ENCODE measurements around the gene LTBP1.
"Not testable (repeated sequence)": the region's sequence is repeated elsewhere in the genome, so short reads cannot be mapped to it uniquely, and the experiment has no call there.

The LTBP1 gene

GRCh38 chr2:33365264-33365970 is 418.7 kb downstream of the LTBP1 start:
- Histone ChIP-seq H3K4me3 (ENCODE audit: low read depth, low read length) (no peak overlapping the region), H3K9me3 (ENCODE audit: control insufficient read depth, insufficient read depth, low read length) (no peaks in the 10 kb centered on the region), H3K9ac (ENCODE audit: low read depth, low read length) (no peak overlapping the region), H3K36me3 (ENCODE audit: control insufficient read depth, insufficient read depth, low read length) (no peaks in the 10 kb centered on the region), H3K4me1 (ENCODE audit: control insufficient read depth, insufficient read depth, low read length) (peaks cover 3% of the 10 kb centered on the region; the same call in 1 of the 2 replicates), H3K27me3 (ENCODE audit: control insufficient read depth, insufficient read depth, low read length) (no peaks in the 10 kb centered on the region), H3K27ac (ENCODE audit: low read depth, low read length) (no peak overlapping the region)

- no peaks in the 10 kb centered on the region for H3K36me3 ChIP-seq (ENCODE audit: control insufficient read depth, insufficient read depth, low read length)
- no peak overlapping the region for H3K9ac ChIP-seq (ENCODE audit: low read depth, low read length)
- H3K4me1 ChIP-seq (ENCODE audit: control insufficient read depth, insufficient read depth, low read length), result no peaks in the 10 kb centered on the region
- no peak overlapping the region for H3K4me3 ChIP-seq (ENCODE audit: low read depth, low read length)
- no peak overlapping the region for H3K27ac ChIP-seq (ENCODE audit: low read depth, low read length)
- no peaks in the 10 kb centered on the region for H3K27me3 ChIP-seq (ENCODE audit: control insufficient read depth, insufficient read depth, low read length)
- no peaks in the 10 kb centered on the region for H3K9me3 ChIP-seq (ENCODE audit: control insufficient read depth, insufficient read depth, low read length)
Observed at GRCh38 chr2:33366473-33366872, 419.7 kb downstream of the LTBP1 start.

- H3K9ac ChIP-seq (ENCODE audit: low read depth, low read length); H3K4me3 ChIP-seq (ENCODE audit: low read depth, low read length); H3K27ac ChIP-seq (ENCODE audit: low read depth, low read length); H3K4me1 ChIP-seq (ENCODE audit: control insufficient read depth, insufficient read depth, low read length); H3K36me3 ChIP-seq (ENCODE audit: control insufficient read depth, insufficient read depth, low read length); H3K27me3 ChIP-seq (ENCODE audit: control insufficient read depth, insufficient read depth, low read length); H3K9me3 ChIP-seq (ENCODE audit: control insufficient read depth, insufficient read depth, low read length): not testable (repeated sequence)
Observed at GRCh38 chr2:33368524-33368923, 421.8 kb downstream of the LTBP1 start.

- Histone ChIP-seq H3K9ac (ENCODE audit: low read depth, low read length) (no peak overlapping the region), H3K36me3 (ENCODE audit: control insufficient read depth, insufficient read depth, low read length) (no peaks in the 10 kb centered on the region), H3K27ac (ENCODE audit: low read depth, low read length) (no peak overlapping the region), H3K4me3 (ENCODE audit: low read depth, low read length) (no peak overlapping the region), H3K4me1 (ENCODE audit: control insufficient read depth, insufficient read depth, low read length) (no peaks in the 10 kb centered on the region), H3K9me3 (ENCODE audit: control insufficient read depth, insufficient read depth, low read length) (no peaks in the 10 kb centered on the region), H3K27me3 (ENCODE audit: control insufficient read depth, insufficient read depth, low read length) (no peaks in the 10 kb centered on the region)
Observed at GRCh38 chr2:33369191-33369590, 422.4 kb downstream of the LTBP1 start.

- H3K36me3 ChIP-seq (ENCODE audit: control insufficient read depth, insufficient read depth, low read length), result no peaks in the 10 kb centered on the region
- H3K4me1 ChIP-seq (ENCODE audit: control insufficient read depth, insufficient read depth, low read length), result no peaks in the 10 kb centered on the region
- H3K27me3 ChIP-seq (ENCODE audit: control insufficient read depth, insufficient read depth, low read length), result no peaks in the 10 kb centered on the region
- no peak overlapping the region for H3K4me3 ChIP-seq (ENCODE audit: low read depth, low read length)
- H3K9me3 ChIP-seq (ENCODE audit: control insufficient read depth, insufficient read depth, low read length), result no peaks in the 10 kb centered on the region
- no peak overlapping the region for H3K9ac ChIP-seq (ENCODE audit: low read depth, low read length)
- no peak overlapping the region for H3K27ac ChIP-seq (ENCODE audit: low read depth, low read length)
Observed at GRCh38 chr2:33370636-33371265, 424.0 kb downstream of the LTBP1 start.

GRCh38 chr2:33371304-33372090 is 424.7 kb downstream of the LTBP1 start:
- Histone ChIP-seq H3K9ac (ENCODE audit: low read depth, low read length) (no peak overlapping the region), H3K27me3 (ENCODE audit: control insufficient read depth, insufficient read depth, low read length) (no peaks in the 10 kb centered on the region), H3K4me3 (ENCODE audit: low read depth, low read length) (no peak overlapping the region), H3K36me3 (ENCODE audit: control insufficient read depth, insufficient read depth, low read length) (no peaks in the 10 kb centered on the region), H3K27ac (ENCODE audit: low read depth, low read length) (no peak overlapping the region), H3K9me3 (ENCODE audit: control insufficient read depth, insufficient read depth, low read length) (no peaks in the 10 kb centered on the region), H3K4me1 (ENCODE audit: control insufficient read depth, insufficient read depth, low read length) (no peaks in the 10 kb centered on the region)

GRCh38 chr2:33372940-33373553 is 426.3 kb downstream of the LTBP1 start:
- no peaks in the 10 kb centered on the region for H3K36me3 ChIP-seq (ENCODE audit: control insufficient read depth, insufficient read depth, low read length)
- no peak overlapping the region for H3K4me3 ChIP-seq (ENCODE audit: low read depth, low read length)
- no peak overlapping the region for H3K9ac ChIP-seq (ENCODE audit: low read depth, low read length)
- H3K4me1 ChIP-seq (ENCODE audit: control insufficient read depth, insufficient read depth, low read length), result no peaks in the 10 kb centered on the region
- H3K27me3 ChIP-seq (ENCODE audit: control insufficient read depth, insufficient read depth, low read length), result no peaks in the 10 kb centered on the region
- no peak overlapping the region for H3K27ac ChIP-seq (ENCODE audit: low read depth, low read length)
- no peaks in the 10 kb centered on the region for H3K9me3 ChIP-seq (ENCODE audit: control insufficient read depth, insufficient read depth, low read length)

- H3K4me3 ChIP-seq (ENCODE audit: low read depth, low read length), result no peak overlapping the region
- no peaks in the 10 kb centered on the region for H3K9me3 ChIP-seq (ENCODE audit: control insufficient read depth, insufficient read depth, low read length)
- H3K9ac ChIP-seq (ENCODE audit: low read depth, low read length), result no peak overlapping the region
- no peak overlapping the region for H3K27ac ChIP-seq (ENCODE audit: low read depth, low read length)
- H3K4me1 ChIP-seq (ENCODE audit: control insufficient read depth, insufficient read depth, low read length), result peaks cover 6% of the 10 kb centered on the region; the same call in 1 of the 2 replicates
- no peaks in the 10 kb centered on the region for H3K27me3 ChIP-seq (ENCODE audit: control insufficient read depth, insufficient read depth, low read length)
- no peaks in the 10 kb centered on the region for H3K36me3 ChIP-seq (ENCODE audit: control insufficient read depth, insufficient read depth, low read length)
Observed at GRCh38 chr2:33373986-33374385, 427.2 kb downstream of the LTBP1 start.

- no peaks in the 10 kb centered on the region for H3K27me3 ChIP-seq (ENCODE audit: control insufficient read depth, insufficient read depth, low read length)
- H3K4me3 ChIP-seq (ENCODE audit: low read depth, low read length), result no peak overlapping the region
- no peak overlapping the region for H3K9ac ChIP-seq (ENCODE audit: low read depth, low read length)
- H3K4me1 ChIP-seq (ENCODE audit: control insufficient read depth, insufficient read depth, low read length), result peaks cover 13% of the 10 kb centered on the region
- no peaks in the 10 kb centered on the region for H3K36me3 ChIP-seq (ENCODE audit: control insufficient read depth, insufficient read depth, low read length)
- no peak overlapping the region for H3K27ac ChIP-seq (ENCODE audit: low read depth, low read length)
- no peaks in the 10 kb centered on the region for H3K9me3 ChIP-seq (ENCODE audit: control insufficient read depth, insufficient read depth, low read length)
Observed at GRCh38 chr2:33375054-33375453, 428.3 kb downstream of the LTBP1 start.

- H3K9me3 ChIP-seq (ENCODE audit: control insufficient read depth, insufficient read depth, low read length), result no peaks in the 10 kb centered on the region
- no peak overlapping the region for H3K4me3 ChIP-seq (ENCODE audit: low read depth, low read length)
- no peak overlapping the region for H3K27ac ChIP-seq (ENCODE audit: low read depth, low read length)
- no peaks in the 10 kb centered on the region for H3K27me3 ChIP-seq (ENCODE audit: control insufficient read depth, insufficient read depth, low read length)
- no peaks in the 10 kb centered on the region for H3K36me3 ChIP-seq (ENCODE audit: control insufficient read depth, insufficient read depth, low read length)
- H3K9ac ChIP-seq (ENCODE audit: low read depth, low read length), result no peak overlapping the region
- peaks cover 13% of the 10 kb centered on the region for H3K4me1 ChIP-seq (ENCODE audit: control insufficient read depth, insufficient read depth, low read length)
Observed at GRCh38 chr2:33377048-33377447, 430.3 kb downstream of the LTBP1 start.

All from HUES48 (cell line).